Measurements from ENCODE around the gene CCDC88C.

DNA sequence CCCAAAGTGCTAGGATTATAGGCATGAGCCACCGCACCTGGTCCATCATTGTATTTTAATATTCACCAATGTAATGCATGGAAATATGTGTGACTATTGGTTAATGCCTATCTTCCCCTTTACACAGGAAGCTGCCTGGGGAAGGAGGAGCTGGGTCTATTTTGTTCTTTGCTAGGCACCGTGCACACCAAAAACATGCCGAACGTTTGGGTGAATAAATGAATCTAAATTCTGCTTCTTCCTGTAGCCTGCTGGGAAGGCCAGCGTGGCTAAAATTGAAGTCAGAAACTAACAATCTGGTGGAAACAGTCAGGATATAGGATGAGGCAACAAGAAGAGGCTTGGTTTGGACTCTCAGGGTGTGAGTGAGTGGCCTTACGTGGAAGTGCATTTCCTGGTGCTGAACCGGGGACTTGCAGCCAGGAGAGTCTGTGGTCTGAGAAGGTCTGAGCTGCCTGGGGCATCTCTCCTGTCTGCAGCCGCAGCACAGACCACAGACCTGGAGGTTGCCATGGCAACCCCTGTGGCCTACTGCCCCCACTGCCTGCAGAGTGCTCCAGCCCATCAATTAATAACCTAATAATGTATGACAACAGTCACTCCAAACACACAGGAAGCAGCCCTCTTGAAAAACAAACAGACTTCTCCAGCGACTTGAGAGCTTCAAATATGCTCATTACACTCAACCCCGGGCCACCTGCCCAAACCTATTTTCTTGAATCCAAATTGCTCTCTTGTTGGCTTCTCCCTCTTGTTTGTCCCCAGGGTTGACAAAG, 167.6 kb downstream of the CCDC88C start:
- TF ChIP-seq, protein P1, sequence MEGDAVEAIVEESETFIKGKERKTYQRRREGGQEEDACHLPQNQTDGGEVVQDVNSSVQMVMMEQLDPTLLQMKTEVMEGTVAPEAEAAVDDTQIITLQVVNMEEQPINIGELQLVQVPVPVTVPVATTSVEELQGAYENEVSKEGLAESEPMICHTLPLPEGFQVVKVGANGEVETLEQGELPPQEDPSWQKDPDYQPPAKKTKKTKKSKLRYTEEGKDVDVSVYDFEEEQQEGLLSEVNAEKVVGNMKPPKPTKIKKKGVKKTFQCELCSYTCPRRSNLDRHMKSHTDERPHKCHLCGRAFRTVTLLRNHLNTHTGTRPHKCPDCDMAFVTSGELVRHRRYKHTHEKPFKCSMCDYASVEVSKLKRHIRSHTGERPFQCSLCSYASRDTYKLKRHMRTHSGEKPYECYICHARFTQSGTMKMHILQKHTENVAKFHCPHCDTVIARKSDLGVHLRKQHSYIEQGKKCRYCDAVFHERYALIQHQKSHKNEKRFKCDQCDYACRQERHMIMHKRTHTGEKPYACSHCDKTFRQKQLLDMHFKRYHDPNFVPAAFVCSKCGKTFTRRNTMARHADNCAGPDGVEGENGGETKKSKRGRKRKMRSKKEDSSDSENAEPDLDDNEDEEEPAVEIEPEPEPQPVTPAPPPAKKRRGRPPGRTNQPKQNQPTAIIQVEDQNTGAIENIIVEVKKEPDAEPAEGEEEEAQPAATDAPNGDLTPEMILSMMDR (IDR thresholded peaks at IDR 0.05), result peak in 2 of 6 experiments; percentile 8 to 51
- peak in 1 of 2 donors; percentile 8 for TF ChIP-seq POLR2AphosphoS5 (IDR thresholded peaks at IDR 0.05)
- TF ChIP-seq POLR2A (IDR thresholded peaks at IDR 0.05), result no peak

Data from upper lobe of left lung (tissue), 4 donors.